OCI-LY3 (cell line): ENCODE data around the gene CCL1.

Experiments used
- H2AFZ ChIP-seq: fragments of 200-600, 300-600 bp; shearing (Covaris generic); 2 replicates; pipeline ENCODE4 v1.6.0; 2014; ENCODE audit warnings: antibody characterized with exemption, low read depth, low read length
- H3K27ac ChIP-seq: fragments of 200-600, 300-600 bp; sonication (generic); 2 replicates; pipeline ENCODE4 v1.5.1; 2014; ENCODE audit warnings: mild to moderate bottlenecking, low read length, moderate library complexity, mixed read lengths
- H3K27me3 ChIP-seq: fragments of 200-600, 300-600 bp; sonication (generic); 2 replicates; pipeline ENCODE4 v1.6.1; 2014; ENCODE audit warnings: low read depth, low read length, mixed read lengths
- H3K36me3 ChIP-seq: fragments of 200-600, 300-600 bp; sonication (generic); replicated peaks from 2 replicates; pipeline ENCODE3; 2014; ENCODE audit warnings: low read depth, low read length, mixed read lengths
- H3K4me1 ChIP-seq: fragments of 300-600, 200-600 bp; sonication (generic); 2 replicates; pipeline ENCODE4 v1.6.1; 2014; ENCODE audit warnings: low read length, mixed read lengths
- H3K4me2 ChIP-seq: fragments of 200-600, 300-600 bp; sonication (generic); 2 replicates; pipeline ENCODE4 v1.6.1; 2014; ENCODE audit warnings: low read length, mixed read lengths
- H3K4me3 ChIP-seq: fragments of 300-600, 200-600 bp; sonication (generic); 2 replicates; pipeline ENCODE4 v1.5.1; 2014; ENCODE audit warnings: antibody characterized with exemption, mild to moderate bottlenecking, low read length, moderate library complexity
- H3K79me2 ChIP-seq: fragments of 300-600, 200-600 bp; shearing (Covaris generic); 2 replicates; pipeline ENCODE4 v1.6.1; 2014; ENCODE audit warnings: mild to moderate bottlenecking, low read length, mixed read lengths
- H3K9ac ChIP-seq: fragments of 300-600, 200-600 bp; shearing (Covaris generic); 2 replicates; pipeline ENCODE4 v1.6.0; 2014; ENCODE audit warnings: mild to moderate bottlenecking, low read length, moderate library complexity
- H3K9me3 ChIP-seq: fragments of 200-600, 300-600 bp; shearing (Covaris generic); 2 replicates; pipeline ENCODE4 v1.6.1; 2014; ENCODE audit warnings: low read length, mixed read lengths; ENCODE audit not compliant: insufficient read depth
- H4K20me1 ChIP-seq: fragments of 200-600, 300-600 bp; sonication (generic); 2 replicates; pipeline ENCODE4 v1.6.1; 2016; ENCODE audit warnings: low read length, mixed read lengths; ENCODE audit not compliant: insufficient read depth
- EZH2phosphoT487 ChIP-seq: fragments of 200-600 bp; shearing (Covaris generic); IDR thresholded peaks from 2 replicates; pipeline ENCODE4 v1.6.1; 2018; ENCODE audit warnings: antibody characterized with exemption, mixed run types, low read depth
- TF ChIP-seq, protein P1 (sequence below): fragments of 200-600, 300-600 bp; sonication (generic); IDR thresholded peaks from 2 replicates; pipeline ENCODE4 v1.5.1; 2014; ENCODE audit warnings: antibody characterized with exemption, low read length, low read depth

Gene CCL1

DNA sequence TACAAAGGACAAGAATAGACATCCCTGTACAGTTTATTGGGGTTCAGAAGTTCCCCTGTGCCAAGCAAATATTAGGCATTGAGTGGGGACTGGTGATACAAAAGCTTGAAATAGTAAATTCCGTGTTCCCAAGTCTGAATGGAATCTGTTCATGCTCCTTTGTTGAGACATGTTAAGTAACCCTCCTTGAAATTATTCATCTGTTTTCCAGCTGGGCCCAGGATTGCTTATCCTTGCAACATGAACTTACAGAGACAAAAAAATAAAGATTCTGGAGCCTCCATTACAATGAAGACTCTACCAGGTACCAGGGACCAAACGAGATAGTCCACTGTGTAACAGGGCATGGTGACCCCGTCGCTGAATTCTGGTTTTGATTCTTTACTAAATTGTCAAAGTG is 49.9 kb downstream of the CCL1 start:
- no peak overlapping the region for H2AFZ ChIP-seq
- H3K9ac ChIP-seq = no peak overlapping the region
- H3K27me3 ChIP-seq = peaks cover 61% of the 10 kb centered on the region
- TF ChIP-seq, protein P1, sequence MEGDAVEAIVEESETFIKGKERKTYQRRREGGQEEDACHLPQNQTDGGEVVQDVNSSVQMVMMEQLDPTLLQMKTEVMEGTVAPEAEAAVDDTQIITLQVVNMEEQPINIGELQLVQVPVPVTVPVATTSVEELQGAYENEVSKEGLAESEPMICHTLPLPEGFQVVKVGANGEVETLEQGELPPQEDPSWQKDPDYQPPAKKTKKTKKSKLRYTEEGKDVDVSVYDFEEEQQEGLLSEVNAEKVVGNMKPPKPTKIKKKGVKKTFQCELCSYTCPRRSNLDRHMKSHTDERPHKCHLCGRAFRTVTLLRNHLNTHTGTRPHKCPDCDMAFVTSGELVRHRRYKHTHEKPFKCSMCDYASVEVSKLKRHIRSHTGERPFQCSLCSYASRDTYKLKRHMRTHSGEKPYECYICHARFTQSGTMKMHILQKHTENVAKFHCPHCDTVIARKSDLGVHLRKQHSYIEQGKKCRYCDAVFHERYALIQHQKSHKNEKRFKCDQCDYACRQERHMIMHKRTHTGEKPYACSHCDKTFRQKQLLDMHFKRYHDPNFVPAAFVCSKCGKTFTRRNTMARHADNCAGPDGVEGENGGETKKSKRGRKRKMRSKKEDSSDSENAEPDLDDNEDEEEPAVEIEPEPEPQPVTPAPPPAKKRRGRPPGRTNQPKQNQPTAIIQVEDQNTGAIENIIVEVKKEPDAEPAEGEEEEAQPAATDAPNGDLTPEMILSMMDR = no peak
- TF ChIP-seq EZH2phosphoT487 = no peak
- H3K36me3 ChIP-seq = no peaks in the 10 kb centered on the region
- H3K79me2 ChIP-seq = no peaks in the 10 kb centered on the region
- no peak overlapping the region for H3K27ac ChIP-seq
- H3K4me1 ChIP-seq = peaks cover 22% of the 10 kb centered on the region
- H3K4me3 ChIP-seq = no peak overlapping the region
- H4K20me1 ChIP-seq = no peaks in the 10 kb centered on the region
- no peak overlapping the region for H3K4me2 ChIP-seq
- no peaks in the 10 kb centered on the region for H3K9me3 ChIP-seq

DNA sequence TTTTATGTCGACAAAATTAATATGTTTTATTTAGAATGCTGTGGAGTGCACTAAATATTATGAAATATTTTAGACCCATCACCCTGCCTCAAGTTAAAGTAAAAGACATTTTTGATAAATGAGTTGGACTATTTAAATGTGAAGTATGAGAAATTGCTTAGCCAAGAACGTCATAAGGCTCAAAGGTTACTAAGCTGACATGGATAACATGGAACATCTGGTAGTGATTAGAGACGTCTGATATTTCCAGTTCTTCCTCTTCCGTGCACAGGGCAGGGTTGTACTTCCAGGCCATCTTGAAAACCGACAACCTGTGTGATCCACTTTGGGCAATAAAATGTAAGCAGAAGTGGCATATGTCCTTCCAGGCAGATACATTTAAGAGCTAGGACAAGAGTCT is 51.0 kb downstream of the CCL1 start:
- TF ChIP-seq, protein P1 = no peak
- no peak for TF ChIP-seq EZH2phosphoT487
- Histone ChIP-seq H3K79me2 (no peaks in the 10 kb centered on the region), H3K4me1 (peaks cover 32% of the 10 kb centered on the region), H3K4me2 (no peak overlapping the region), H3K27ac (no peak overlapping the region), H3K9ac (no peak overlapping the region), H2AFZ (no peak overlapping the region), H3K27me3 (peaks cover 56% of the 10 kb centered on the region), H3K4me3 (no peak overlapping the region), H3K9me3 (no peaks in the 10 kb centered on the region), H3K36me3 (no peaks in the 10 kb centered on the region), H4K20me1 (no peaks in the 10 kb centered on the region)

DNA sequence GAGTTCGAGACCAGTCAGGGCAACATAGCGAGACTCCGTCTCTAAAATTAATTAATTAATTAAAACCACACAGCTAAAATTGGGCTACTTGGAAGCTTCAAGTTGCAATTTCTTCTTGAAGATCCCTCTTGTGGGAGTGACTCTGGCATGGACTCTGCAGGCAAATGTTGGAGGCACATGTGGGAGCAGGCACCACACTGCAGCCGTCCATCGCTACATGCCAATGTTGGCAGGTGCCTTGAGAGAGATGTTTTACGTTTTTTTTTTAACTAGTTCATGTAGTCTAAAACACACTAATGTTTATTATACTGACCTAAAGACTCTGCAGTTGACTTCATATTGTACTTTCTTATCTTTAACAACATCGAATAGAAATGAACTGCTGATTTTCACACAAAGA is 51.7 kb downstream of the CCL1 start:
- no peak for TF ChIP-seq EZH2phosphoT487
- TF ChIP-seq, protein P1 = no peak
- Histone ChIP-seq H3K9ac (no peak overlapping the region), H3K4me1 (peaks cover 40% of the 10 kb centered on the region), H3K4me3 (no peak overlapping the region), H2AFZ (no peak overlapping the region), H3K36me3 (no peaks in the 10 kb centered on the region), H3K27me3 (peaks cover 57% of the 10 kb centered on the region), H3K27ac (no peak overlapping the region), H3K79me2 (no peaks in the 10 kb centered on the region), H3K4me2 (no peak overlapping the region), H4K20me1 (no peaks in the 10 kb centered on the region), H3K9me3 (no peaks in the 10 kb centered on the region)
